H7 (cell line): Measurements from ENCODE around the gene HDAC6. TPM values are rescaled to one million over a fixed set of nuclear protein-coding genes. Genes with fewer than 3 reads are reported as not detected.

Experiments
- DNase-seq: peaks from one replicate; pipeline ENCODE4 v3.0.0; 2012
- H3K27me3 ChIP-seq: 2 replicates; pipeline ENCODE4 v1.6.0; 2011; ENCODE audit warnings: mild to moderate bottlenecking, low read length; ENCODE audit not compliant: control insufficient read depth, insufficient read depth
- H3K36me3 ChIP-seq: replicated peaks from 2 replicates; pipeline ENCODE4 v1.5.1; 2011; ENCODE audit warnings: low read length; ENCODE audit not compliant: control insufficient read depth, insufficient read depth
- H3K4me3 ChIP-seq: 2 replicates; pipeline ENCODE4 v1.5.1; 2011; ENCODE audit warnings: low read depth, mild to moderate bottlenecking, control low read depth, low read length, moderate library complexity; ENCODE audit not compliant: insufficient read depth
- total RNA-seq: library from RNA; depleted of rRNA; stranded (reverse); fragments of >200 nt; shearing (Covaris generic); gene quantifications from 2 replicates; pipeline ENCODE4 v1.2.3, GENCODE V29; 2014

The HDAC6 gene
- total RNA-seq, 1 experiment from 2014 or later, result 52.4 TPM

- DNase-seq, result no peak
- H3K27me3 ChIP-seq, result no peaks in the 10 kb centered on the region
- no peaks in the 10 kb centered on the region for H3K36me3 ChIP-seq
- no peak overlapping the region for H3K4me3 ChIP-seq
Measured at GRCh38 chrX:48785186-48785539, 16.7 kb upstream of the HDAC6 start.

GRCh38 chrX:48785540-48786214 is 16.2 kb upstream of the HDAC6 start:
- DNase-seq, result peak; percentile 31
- H3K4me3 ChIP-seq, result no peak overlapping the region
- no peaks in the 10 kb centered on the region for H3K27me3 ChIP-seq

DNA sequence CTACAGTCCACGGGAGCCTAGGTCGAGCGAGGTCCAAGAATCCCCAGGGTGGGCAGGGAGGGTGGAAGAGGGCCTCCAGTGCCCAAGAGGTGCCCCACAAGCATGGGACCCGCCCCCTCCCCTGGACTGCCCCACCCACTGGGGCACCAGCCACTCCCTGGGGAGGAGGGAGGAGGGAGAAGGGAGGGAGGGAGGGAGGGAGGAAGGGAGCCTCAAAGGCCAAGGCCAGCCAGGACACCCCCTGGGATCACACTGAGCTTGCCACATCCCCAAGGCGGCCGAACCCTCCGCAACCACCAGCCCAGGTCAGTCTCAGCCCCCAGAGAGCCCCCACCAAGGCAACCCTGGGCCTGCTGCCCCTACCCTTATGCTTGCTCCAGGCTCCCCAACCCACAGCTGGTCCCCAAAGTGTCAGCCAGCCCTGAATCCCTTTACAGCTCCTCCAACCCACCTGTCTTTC is 15.5 kb upstream of the HDAC6 start, which contains the start of gene GATA1:
Gene GATA1 (plus strand): TSS at position 250 of the 460 bp plus-strand sequence. CDS start 4,520 bp downstream, outside the sequence.
- Histone ChIP-seq H3K27me3 (no peaks in the 10 kb centered on the region), H3K36me3 (no peaks in the 10 kb centered on the region), H3K4me3 (no peak within 1 kb of the TSS)
- peak; percentile 49 for DNase-seq

More at GRCh38 chrX:48785540-48786214, 16.2 kb upstream of the HDAC6 start:
- H3K36me3 ChIP-seq, result no peaks in the 10 kb centered on the region

- Histone ChIP-seq H3K27me3 (no peaks in the 10 kb centered on the region), H3K36me3 (no peaks in the 10 kb centered on the region), H3K4me3 (no peak overlapping the region)
- DNase-seq, result no peak
Measured at GRCh38 chrX:48786825-48787504, 14.9 kb upstream of the HDAC6 start.

- DNase-seq, result peak; percentile 22
- no peak overlapping the region for H3K4me3 ChIP-seq
- H3K27me3 ChIP-seq, result no peaks in the 10 kb centered on the region
- H3K36me3 ChIP-seq, result no peaks in the 10 kb centered on the region
Measured at GRCh38 chrX:48787505-48788443, 14.1 kb upstream of the HDAC6 start.

GRCh38 chrX:48789366-48790220 is 12.3 kb upstream of the HDAC6 start:
- no peak overlapping the region for H3K4me3 ChIP-seq
- no peaks in the 10 kb centered on the region for H3K27me3 ChIP-seq
- no peaks in the 10 kb centered on the region for H3K36me3 ChIP-seq
- DNase-seq, result no peak

DNA sequence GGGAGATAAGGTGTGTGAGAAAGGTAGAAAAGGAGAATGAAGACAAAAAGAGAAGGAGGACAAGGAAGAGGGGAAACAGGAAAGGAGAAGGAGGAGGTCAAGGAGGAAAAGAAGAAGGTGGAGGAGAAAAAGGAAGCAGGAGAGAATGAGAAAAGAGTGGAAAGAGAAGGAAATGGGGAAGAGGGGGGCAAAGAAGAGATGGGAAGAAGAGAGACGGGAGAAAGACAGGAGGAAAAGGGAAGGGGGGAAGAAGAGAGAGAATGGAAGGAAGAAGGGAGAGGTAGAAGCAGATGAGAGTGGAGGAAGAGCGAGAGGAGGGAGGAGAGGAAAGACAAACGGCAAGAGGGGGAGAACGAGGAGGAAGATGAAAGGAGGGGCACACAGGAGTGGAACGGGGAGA is 11.4 kb upstream of the HDAC6 start:
- DNase-seq, result no peak
- H3K4me3 ChIP-seq, result no peak overlapping the region
- no peaks in the 10 kb centered on the region for H3K36me3 ChIP-seq
- H3K27me3 ChIP-seq, result no peaks in the 10 kb centered on the region

GRCh38 chrX:48791063-48791820 is 10.6 kb upstream of the HDAC6 start:
- Histone ChIP-seq H3K4me3 (no peak overlapping the region), H3K27me3 (no peaks in the 10 kb centered on the region), H3K36me3 (no peaks in the 10 kb centered on the region)
- DNase-seq, result no peak

DNA sequence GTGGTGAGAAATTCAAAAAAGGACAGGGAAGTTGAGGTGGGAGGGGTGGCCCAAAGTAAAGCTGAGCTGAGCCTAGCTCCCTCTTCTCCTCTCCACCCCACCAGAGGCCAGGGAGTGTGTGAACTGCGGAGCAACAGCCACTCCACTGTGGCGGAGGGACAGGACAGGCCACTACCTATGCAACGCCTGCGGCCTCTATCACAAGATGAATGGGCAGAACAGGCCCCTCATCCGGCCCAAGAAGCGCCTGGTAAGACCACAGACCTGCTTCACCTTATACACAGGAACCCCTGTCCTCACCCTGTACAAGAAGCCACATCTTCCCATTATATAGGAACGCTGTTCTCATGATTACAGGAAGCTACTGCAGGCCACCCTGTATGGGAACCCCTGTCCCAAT is 9.6 kb upstream of the HDAC6 start:
- DNase-seq, result no peak
- Histone ChIP-seq H3K36me3 (no peaks in the 10 kb centered on the region), H3K4me3 (no peak overlapping the region), H3K27me3 (no peaks in the 10 kb centered on the region)

- Histone ChIP-seq H3K27me3 (no peaks in the 10 kb centered on the region), H3K4me3 (no peak overlapping the region), H3K36me3 (no peaks in the 10 kb centered on the region)
- no peak for DNase-seq
Measured at GRCh38 chrX:48793935-48794334, 7.9 kb upstream of the HDAC6 start.

DNA sequence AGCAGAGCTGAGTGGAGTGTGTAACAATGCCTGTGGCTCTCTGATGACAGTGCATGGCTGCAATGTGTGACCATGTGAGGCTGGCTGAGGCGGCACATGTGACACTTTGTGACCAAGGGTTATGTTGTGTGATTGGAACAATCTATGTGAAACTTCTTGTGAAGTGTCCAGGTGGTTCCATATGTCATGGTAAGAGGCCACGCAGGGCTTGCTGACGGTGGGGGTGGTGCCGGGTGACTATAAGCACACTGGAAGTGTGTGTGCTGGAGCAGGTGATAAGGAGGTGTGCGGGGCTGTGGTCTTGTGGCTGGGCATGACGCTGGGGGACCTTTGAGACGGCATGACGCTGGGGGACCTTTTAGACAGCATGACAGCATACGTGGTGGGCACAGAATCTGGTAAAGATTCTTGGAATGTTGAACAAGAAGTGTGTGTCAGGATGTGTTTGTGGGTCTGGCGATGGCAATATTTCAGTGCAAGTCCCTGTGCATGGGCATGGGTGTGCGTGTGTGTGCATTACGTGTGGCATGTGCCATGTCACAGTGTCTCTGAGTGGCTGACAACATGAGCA is 7.4 kb upstream of the HDAC6 start:
- no peak overlapping the region for H3K4me3 ChIP-seq

GRCh38 chrX:48794911-48795515 is 6.9 kb upstream of the HDAC6 start:
- DNase-seq, result no peak
- H3K27me3 ChIP-seq, result no peaks in the 10 kb centered on the region
- H3K4me3 ChIP-seq, result no peak overlapping the region
- H3K36me3 ChIP-seq, result no peaks in the 10 kb centered on the region

More for the DNA sequence above, 7.4 kb upstream of the HDAC6 start:
- Histone ChIP-seq H3K36me3 (no peaks in the 10 kb centered on the region), H3K27me3 (no peaks in the 10 kb centered on the region)
- no peak for DNase-seq

GRCh38 chrX:48798318-48798717 is 3.5 kb upstream of the HDAC6 start:
- Histone ChIP-seq H3K36me3 (no peaks in the 10 kb centered on the region; the same call in 1 of the 2 replicates), H3K27me3 (no peaks in the 10 kb centered on the region), H3K4me3 (no peak overlapping the region)
- no peak for DNase-seq
